ACHN (cell line): ENCODE measurements around the gene RBM25.
"Not testable (repeated sequence)": the region's sequence is repeated elsewhere in the genome, so short reads cannot be mapped to it uniquely, and the experiment has no call there.

ENCODE experiments used
- DNase-seq: peaks from one replicate; pipeline ENCODE4 v3.0.0-alpha.2; 2015
- in situ Hi-C: cut with HindIII; loops from 2 replicates; pipeline ENCODE4 v1.10.0; 2017; ENCODE audit warnings: low sequenced_read_pairs, low pct_ligation_motif_present, low pct_unique_long_range_greater_than_20kb

The RBM25 gene

GRCh38 chr14:73058224-73058921 is at the start of gene RBM25:
RBM25 (plus strand) TSS chr14:73058534; CDS start chr14:73071642, 13,108 bp downstream.
- in situ Hi-C loops = no loop called here
- peak; percentile 98 for DNase-seq

GRCh38 chr14:73011189-73011588 is 47.1 kb upstream of the RBM25 start:
- in situ Hi-C loops, DNase-seq: not testable (repeated sequence)

- DNase-seq = no peak
- in situ Hi-C loops = no loop called here
These were observed 44.2 kb upstream of the RBM25 start for GRCh38 chr14:73014105-73014504.

GRCh38 chr14:73015552-73015951 is 42.8 kb upstream of the RBM25 start:
- in situ Hi-C loops, DNase-seq: not testable (repeated sequence)

GRCh38 chr14:73016011-73016410 is 42.3 kb upstream of the RBM25 start:
- in situ Hi-C loops, DNase-seq: not testable (repeated sequence)

- in situ Hi-C loops = no loop called here
- DNase-seq = no peak
These were observed 36.3 kb upstream of the RBM25 start for GRCh38 chr14:73022051-73022450.

GRCh38 chr14:73025544-73025943 is 32.8 kb upstream of the RBM25 start:
- in situ Hi-C loops = no loop called here
- peak; percentile 9 for DNase-seq

- DNase-seq = no peak
- in situ Hi-C loops = no loop called here
These were observed 32.0 kb upstream of the RBM25 start for GRCh38 chr14:73026243-73026844.

GRCh38 chr14:73026845-73027542 is 31.3 kb upstream of the RBM25 start, which contains the start of gene ZFYVE1:
ZFYVE1 (minus strand) TSS chr14:73027106; CDS start chr14:73024508, 2,598 bp downstream.
- DNase-seq = peak; percentile 97
- in situ Hi-C loops = no loop called here

- DNase-seq = no peak
- in situ Hi-C loops = no loop called here
These were observed 30.8 kb upstream of the RBM25 start for GRCh38 chr14:73027546-73027945.

- DNase-seq = no peak
- in situ Hi-C loops = no loop called here
These were observed 30.4 kb upstream of the RBM25 start for GRCh38 chr14:73027984-73028383.

GRCh38 chr14:73036706-73037450 is 21.5 kb upstream of the RBM25 start:
- in situ Hi-C loops = not testable (repeated sequence)

GRCh38 chr14:73047808-73048207 is 10.5 kb upstream of the RBM25 start:
- in situ Hi-C loops = no loop called here
- no peak for DNase-seq

More at GRCh38 chr14:73036706-73037450, 21.5 kb upstream of the RBM25 start:
- peak; percentile 16 for DNase-seq

GRCh38 chr14:73049428-73049827 is 8.9 kb upstream of the RBM25 start:
- DNase-seq = no peak
- in situ Hi-C loops = no loop called here

GRCh38 chr14:73055251-73055650 is 3.1 kb upstream of the RBM25 start:
- DNase-seq = no peak
- in situ Hi-C loops = no loop called here

GRCh38 chr14:73057944-73058223 is 450 bp upstream of the RBM25 start:
- no peak for DNase-seq
- in situ Hi-C loops = no loop called here

- peak; percentile 38 for DNase-seq
- in situ Hi-C loops = no loop called here
These were observed 764 bp downstream of the RBM25 start for GRCh38 chr14:73058922-73059673.

GRCh38 chr14:73069585-73069984 is 11.3 kb downstream of the RBM25 start:
- DNase-seq = no peak
- in situ Hi-C loops = no loop called here
